GM23338 (cell line): ENCODE measurements around the gene NUCB1.
A peak's percentile ranks its signal among the peaks of the same experiment; 100 is the strongest.

Experiments
- CREB1 ChIP-seq: fragments of 250-450 bp; sonication (Bioruptor Pico); IDR thresholded peaks from 2 replicates; pipeline ENCODE4 v1.5.0; 2020; ENCODE audit warnings: low read depth, mild to moderate bottlenecking, moderate library complexity
- CTCF ChIP-seq, 2 experiments: fragments of 200-600 bp in 1 of 2; sonication (generic) in 1 of 2; conservative IDR thresholded peaks; 2 replicates each; pipeline versions ENCODE4 v1.5.1 to v1.6.1; 2016 to 2017; ENCODE audit warnings: antibody characterized with exemption in 2 of 2, low read depth in 2 of 2, mild to moderate bottlenecking in 2 of 2, moderate library complexity in 1 of 2
- ETS1 ChIP-seq: IDR thresholded peaks from 2 replicates; pipeline ENCODE4 v1.6.1; 2016; ENCODE audit warnings: antibody characterized with exemption
- EZH2 ChIP-seq: fragments of 200-600 bp; sonication (generic); IDR thresholded peaks from one replicate; pipeline ENCODE4 v1.8.0; 2017; ENCODE audit warnings: antibody characterized with exemption, mild to moderate bottlenecking, low read depth; ENCODE audit not compliant: unreplicated experiment
- EZH2phosphoT487 ChIP-seq: fragments of 200-600 bp; sonication (generic); IDR thresholded peaks from one replicate; pipeline ENCODE4 v1.8.1; 2018; ENCODE audit warnings: antibody characterized with exemption; ENCODE audit not compliant: unreplicated experiment
- JUNB ChIP-seq: IDR thresholded peaks from one replicate; pipeline ENCODE4 v1.6.1; 2016; ENCODE audit warnings: antibody characterized with exemption; ENCODE audit not compliant: unreplicated experiment
- POLR2AphosphoS5 ChIP-seq: IDR thresholded peaks from 2 replicates; pipeline ENCODE4 v1.6.1; 2016; ENCODE audit warnings: antibody characterized with exemption, low read depth
- REST ChIP-seq: IDR thresholded peaks from one replicate; pipeline ENCODE4 v1.6.1; 2018; ENCODE audit warnings: antibody characterized with exemption; ENCODE audit not compliant: unreplicated experiment
- ZNF114 ChIP-seq: fragments of 250-450 bp; sonication (Bioruptor Pico); IDR thresholded peaks from 2 replicates; pipeline ENCODE4 v1.5.0; 2020; ENCODE audit warnings: mild to moderate bottlenecking, moderate library complexity
- ZNF331 ChIP-seq: fragments of 250-450 bp; sonication (Bioruptor Pico); IDR thresholded peaks from 2 replicates; pipeline ENCODE4 v1.5.0; 2020; ENCODE audit warnings: low read depth, mild to moderate bottlenecking, moderate library complexity
- ZNF462 ChIP-seq: fragments of 250-450 bp; sonication (Bioruptor Pico); IDR thresholded peaks from 2 replicates; pipeline ENCODE4 v1.5.0; 2020; ENCODE audit warnings: mild to moderate bottlenecking, moderate library complexity

GRCh38 chr19:48962029-48962848, 62.1 kb downstream of the NUCB1 start:
- no peak for TF ChIP-seq CTCF (conservative IDR thresholded peaks at IDR 0.05; ENCODE audit: low read depth in 2 of 2)
- TF ChIP-seq REST: no peak
- peak; percentile 68 for TF ChIP-seq POLR2AphosphoS5
- TF ChIP-seq CREB1 (CRISPR knock-in tag): no peak
- TF ChIP-seq EZH2phosphoT487: no peak
- TF ChIP-seq EZH2: no peak
- TF ChIP-seq JUNB: no peak
- TF ChIP-seq ZNF331 (CRISPR knock-in tag): no peak
- no peak for TF ChIP-seq ZNF462 (CRISPR knock-in tag)
- TF ChIP-seq ZNF114 (CRISPR knock-in tag): no peak
- no peak for TF ChIP-seq ETS1
